Vagina (tissue), 2 donors: ENCODE data around the gene PLEKHD1. TPM values are rescaled to one million over a fixed set of nuclear protein-coding genes. Genes with fewer than 3 reads are reported as not detected.

Experiments used
- DNase-seq, 2 donors: peaks; one replicate each; pipeline ENCODE4 v3.0.0-alpha.2; 2017; ENCODE audit errors: extremely low spot score in 2 of 2
- H3K27ac ChIP-seq: fragments of 200-600 bp; sonication (generic); one replicate; pipeline ENCODE4 v1.5.1; 2019
- H3K27me3 ChIP-seq: fragments of 200-600 bp; sonication (generic); one replicate; pipeline ENCODE4 v1.5.1; 2019
- H3K36me3 ChIP-seq, 2 donors: fragments of 200-600 bp; sonication (generic); one replicate each; pipeline ENCODE4 v1.5.1; 2017 to 2019
- H3K4me1 ChIP-seq: fragments of 200-600 bp; sonication (generic); one replicate; pipeline ENCODE4 v1.5.1; 2019
- H3K4me3 ChIP-seq, 2 donors: fragments of 200-600 bp; sonication (generic); 1 replicate in 1 of 2; 2 replicates in 1 of 2; pipeline ENCODE4 v1.5.1; 2016 to 2019
- H3K9me3 ChIP-seq: fragments of 200-600 bp; sonication (generic); one replicate; pipeline ENCODE4 v1.5.1; 2019
- CTCF ChIP-seq, 3 experiments: fragments of 450-650 bp in 2 of 3; fragments of 200-600 bp in 1 of 3; sonication (generic) in 1 of 3; IDR thresholded peaks; one replicate each; pipeline ENCODE4 v1.5.1; 2017 to 2019; ENCODE audit warnings: antibody characterized with exemption in 3 of 3, mild to moderate bottlenecking in 2 of 3, moderate library complexity in 2 of 3
- POLR2A ChIP-seq, 2 donors: fragments of 450-650 bp; IDR thresholded peaks; one replicate each; pipeline ENCODE4 v1.6.1; 2017; ENCODE audit warnings: antibody characterized with exemption in 2 of 2, mild to moderate bottlenecking in 2 of 2, moderate library complexity in 2 of 2
- POLR2AphosphoS5 ChIP-seq, 2 donors: sonication (generic); formaldehyde crosslinking; IDR thresholded peaks; one replicate each; pipeline ENCODE4 v1.9.0; 2017; ENCODE audit warnings: antibody characterized with exemption in 2 of 2, mild to moderate bottlenecking in 2 of 2, low read depth in 1 of 2; ENCODE audit not compliant: insufficient read depth in 1 of 2
- intact Hi-C: fragments of 100-400 bp; cut with DNase I; formaldehyde crosslinking; loops from one replicate; pipeline ENCODE4 v1.15.1; 2023
- total RNA-seq: library from RNA; depleted of rRNA; stranded (reverse); fragments of >200 nt; gene quantifications from one replicate; pipeline ENCODE4 v1.2.3, GENCODE V29; 2016

PLEKHD1 gene
- total RNA-seq, 1 donor from 2014 or later = not detected

DNA sequence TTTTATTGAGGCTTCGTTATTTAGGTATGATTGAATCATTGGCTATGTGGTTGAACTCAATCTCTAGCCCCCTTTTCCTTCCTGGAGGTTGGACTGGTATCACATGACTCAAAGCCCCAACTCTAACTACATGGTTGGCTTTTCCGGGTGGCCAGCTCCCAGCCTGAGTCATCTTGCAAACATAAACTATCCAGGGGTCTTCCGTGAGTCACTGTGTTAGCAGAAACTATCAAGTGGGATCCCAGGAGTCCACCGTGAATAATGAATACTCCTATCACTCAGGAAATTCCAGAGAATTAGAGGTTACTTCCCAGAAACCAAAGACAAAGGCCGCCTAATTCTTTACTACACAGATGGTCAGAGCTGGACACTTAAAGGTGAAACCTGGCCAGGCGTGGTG, 19.7 kb upstream of the PLEKHD1 start:
- no peak for DNase-seq
- Histone ChIP-seq H3K36me3 (no peaks in the 10 kb centered on the region), H3K4me1 (no peaks in the 10 kb centered on the region), H3K9me3 (no peaks in the 10 kb centered on the region), H3K4me3 (no peak overlapping the region), H3K27ac (no peak overlapping the region), H3K27me3 (no peaks in the 10 kb centered on the region)
- TF ChIP-seq POLR2A (IDR thresholded peaks at IDR 0.05) = no peak
- no peak for TF ChIP-seq CTCF (IDR thresholded peaks at IDR 0.05)
- TF ChIP-seq POLR2AphosphoS5 (IDR thresholded peaks at IDR 0.05; ENCODE audit: insufficient read depth in 1 of 2, low read depth in 1 of 2) = no peak
- intact Hi-C loops = loop anchor here (10.0 kb wide), 1 partner anchor 220 kb away; no protein-coding TSS in a partner anchor

DNA sequence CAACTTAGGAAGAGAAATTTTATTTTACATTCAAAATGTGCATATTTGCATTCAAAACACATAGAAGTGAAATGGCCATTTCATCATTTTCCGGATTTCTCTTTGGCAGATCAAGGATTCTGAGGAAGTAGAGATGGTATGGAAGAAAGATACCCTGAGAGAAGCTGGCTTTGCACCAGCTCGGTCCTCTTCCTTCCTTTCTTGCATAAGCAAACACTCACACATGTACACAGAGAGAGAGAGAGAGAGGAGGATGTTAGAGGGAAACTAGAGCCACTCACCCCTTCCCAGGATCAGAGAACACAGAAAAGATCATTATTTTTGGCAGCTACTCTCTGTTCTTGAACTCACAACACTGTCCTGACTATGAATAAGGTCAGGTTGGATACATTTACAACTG, 15.6 kb upstream of the PLEKHD1 start:
- TF ChIP-seq POLR2A (IDR thresholded peaks at IDR 0.05) (no peak), CTCF (IDR thresholded peaks at IDR 0.05) (no peak), POLR2AphosphoS5 (IDR thresholded peaks at IDR 0.05; ENCODE audit: insufficient read depth in 1 of 2, low read depth in 1 of 2) (no peak)
- Histone ChIP-seq H3K4me1 (no peaks in the 10 kb centered on the region), H3K9me3 (no peaks in the 10 kb centered on the region), H3K36me3 (no peaks in the 10 kb centered on the region), H3K27me3 (no peaks in the 10 kb centered on the region), H3K4me3 (no peak overlapping the region), H3K27ac (no peak overlapping the region)
- DNase-seq = no peak
- intact Hi-C loops = loop anchor here (10.0 kb wide), 1 partner anchor 224 kb away; no protein-coding TSS in a partner anchor

GRCh38 chr14:69471436-69471835, 13.1 kb upstream of the PLEKHD1 start:
- no peaks in the 10 kb centered on the region for H3K27me3 ChIP-seq
- no peak overlapping the region for H3K27ac ChIP-seq
- H3K9me3 ChIP-seq = no peaks in the 10 kb centered on the region
- H3K4me3 ChIP-seq = no peak overlapping the region
- H3K4me1 ChIP-seq = no peaks in the 10 kb centered on the region
- intact Hi-C loops = no loop called here
- no peaks in the 10 kb centered on the region for H3K36me3 ChIP-seq
- TF ChIP-seq POLR2AphosphoS5 (IDR thresholded peaks at IDR 0.05; ENCODE audit: insufficient read depth in 1 of 2, low read depth in 1 of 2) (no peak), CTCF (IDR thresholded peaks at IDR 0.05) (no peak), POLR2A (IDR thresholded peaks at IDR 0.05) (no peak)
- DNase-seq = no peak

GRCh38 chr14:69471916-69472315, 12.6 kb upstream of the PLEKHD1 start:
- intact Hi-C loops = no loop called here

More at GRCh38 chr14:69471916-69472315, 12.6 kb upstream of the PLEKHD1 start:
- Histone ChIP-seq H3K27me3 (no peaks in the 10 kb centered on the region), H3K9me3 (no peaks in the 10 kb centered on the region), H3K27ac (no peak overlapping the region), H3K4me3 (no peak overlapping the region), H3K36me3 (no peaks in the 10 kb centered on the region), H3K4me1 (no peaks in the 10 kb centered on the region)
- no peak for DNase-seq
- TF ChIP-seq POLR2A (IDR thresholded peaks at IDR 0.05) = no peak
- TF ChIP-seq CTCF (IDR thresholded peaks at IDR 0.05) = no peak
- TF ChIP-seq POLR2AphosphoS5 (IDR thresholded peaks at IDR 0.05; ENCODE audit: insufficient read depth in 1 of 2, low read depth in 1 of 2) = no peak
